ENCODE data around the gene RAPGEF4. TPM values are rescaled to one million over a fixed set of nuclear protein-coding genes. Genes with fewer than 3 reads are reported as not detected.

The RAPGEF4 gene
- total and polyA plus RNA-seq, 2 of the 8 experiments (the other 6 are each of a cell fraction or from before 2014, with no cell fraction given) = 1.2 to 2.6 TPM

DNA sequence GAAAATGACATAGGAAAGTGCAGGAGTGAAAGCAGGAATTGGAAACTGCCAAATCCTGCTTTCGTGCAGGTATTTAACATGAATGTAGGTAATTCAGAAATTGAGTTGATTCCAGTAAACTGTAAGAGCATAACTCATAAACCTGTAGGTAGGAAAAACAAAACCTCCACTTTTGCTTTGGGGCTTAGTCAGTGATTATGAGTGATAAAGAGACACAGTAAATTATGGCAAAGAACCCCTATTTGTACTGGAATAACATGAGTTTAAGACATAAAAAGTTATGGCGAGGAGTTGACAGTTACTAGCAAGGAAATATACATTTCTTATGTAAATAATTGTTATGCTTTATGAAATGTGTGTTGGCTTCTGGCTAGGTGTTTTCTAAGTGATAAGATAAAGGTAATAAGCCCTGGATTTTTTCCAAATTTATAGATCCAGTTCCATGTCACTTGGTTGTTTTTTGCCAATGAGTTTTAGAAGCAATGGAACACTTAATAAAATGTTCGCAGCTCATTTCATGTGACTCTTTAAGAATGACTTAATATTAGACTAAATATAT lies 357.3 kb downstream of the RAPGEF4 start:
- no peak overlapping the region for H2BK120ac ChIP-seq (replicated peaks; ENCODE audit: low read depth, low read length)
- H4K8ac ChIP-seq (ENCODE audit: extremely low read depth, insufficient read depth, low read length) = no peak overlapping the region
- H3K27me3 ChIP-seq (replicated peaks in 1 of 4; ENCODE audit: control insufficient read depth in 3 of 4, extremely low read depth in 1 of 4, insufficient read depth in 3 of 4, low read length in 3 of 4) = no peaks in the 10 kb centered on the region
- H2BK15ac ChIP-seq (ENCODE audit: low read length) = no peak overlapping the region
- H3K79me1 ChIP-seq (ENCODE audit: low read depth, low read length) = no peaks in the 10 kb centered on the region
- H3K27ac ChIP-seq (ENCODE audit: low read depth, low read length) = no peak overlapping the region
- no peak overlapping the region for H3K18ac ChIP-seq (ENCODE audit: extremely low read depth, low read length)
- no peak overlapping the region for H3K9ac ChIP-seq (replicated peaks in 1 of 4; ENCODE audit: extremely low read depth in 1 of 4, low read depth in 3 of 4, low read length in 3 of 4)
- H3K23ac ChIP-seq (ENCODE audit: insufficient read length) = no peak overlapping the region
- H4K20me1 ChIP-seq (replicated peaks in 1 of 2; ENCODE audit: control insufficient read depth in 1 of 2, insufficient read depth in 2 of 2, low read length in 2 of 2) = no peaks in the 10 kb centered on the region
- H2AK5ac ChIP-seq (ENCODE audit: low read depth, low read length) = no peak overlapping the region
- no peak overlapping the region for H3K14ac ChIP-seq (ENCODE audit: insufficient read length)
- POLR2A ChIA-PET (ENCODE audit: partially characterized antibody) = no interaction called here
- H3K4me3 ChIP-seq (ENCODE audit: extremely low read depth in 1 of 4, insufficient read depth in 2 of 4, low read depth in 3 of 4, low read length in 4 of 4) = no peak overlapping the region
- no peak overlapping the region for H2BK12ac ChIP-seq (ENCODE audit: low read depth, low read length)
- H3K23me2 ChIP-seq (ENCODE audit: low read depth, low read length) = no peaks in the 10 kb centered on the region
- no peak overlapping the region for H2BK5ac ChIP-seq (ENCODE audit: low read depth, low read length)
- H3K9me3 ChIP-seq (ENCODE audit: insufficient read depth in 2 of 2, low read depth in 1 of 2, low read length in 1 of 2) = no peaks in the 10 kb centered on the region
- H4K5ac ChIP-seq (ENCODE audit: insufficient read length, low read depth, low read length) = no peak overlapping the region
- H3K4me1 ChIP-seq (replicated peaks in 1 of 4; ENCODE audit: control insufficient read depth in 3 of 4, insufficient read depth in 4 of 4, low read length in 3 of 4) = no peaks in the 10 kb centered on the region
- 90% methylated on average over 3 of the region's 3 CpGs; no CpG with 5 or more reads in 1 of the 2 experiments for WGBS, 2 experiments (ENCODE audit: extremely low coverage in 1 of 2, insufficient coverage in 1 of 2, insufficient read length in 1 of 2, insufficient replicate concordance in 2 of 2, low coverage in 1 of 2, low lambda C conversion rate in 2 of 2, missing lambda C conversion rate in 1 of 2)
- FAIRE-seq (no peak), DNase-seq (ENCODE audit: low read depth in 1 of 2, low spot score in 2 of 2) (no peak)
- H2AFZ ChIP-seq (ENCODE audit: low read length) = no peak overlapping the region
- no peaks in the 10 kb centered on the region for H3K36me3 ChIP-seq (ENCODE audit: control insufficient read depth in 2 of 4, insufficient read depth in 4 of 4, low read length in 3 of 4)
- no peak overlapping the region for H2BK20ac ChIP-seq (ENCODE audit: low read length)
- no peak overlapping the region for H4K91ac ChIP-seq (replicated peaks; ENCODE audit: insufficient read length, low read length)
- CTCF ChIA-PET (ENCODE audit: partially characterized antibody) = interaction anchor here (1.1 to 3.0 kb wide), 6 partner anchors 8 to 117 kb away, joined by 3 to 40 read pairs (median 8); no protein-coding TSS in a partner anchor
- H3K56ac ChIP-seq (replicated peaks; ENCODE audit: insufficient read length, low read depth, low read length) = no peak overlapping the region
- H3K79me2 ChIP-seq (ENCODE audit: control insufficient read depth in 1 of 2, insufficient read depth in 2 of 2, low read length in 2 of 2) = no peaks in the 10 kb centered on the region
- H3K4ac ChIP-seq (replicated peaks; ENCODE audit: insufficient read length, low read depth, low read length) = no peak overlapping the region
- H3K4me2 ChIP-seq (ENCODE audit: insufficient read depth in 1 of 2, low read depth in 2 of 2, low read length in 2 of 2) = no peak overlapping the region
- TF ChIP-seq YY1 (IDR thresholded peaks at IDR 0.05; ENCODE audit: low read depth, low read length) (no peak), EZH2 (IDR thresholded peaks at IDR 0.05; ENCODE audit: low read depth, low read length, severe bottlenecking) (no peak), NANOG (IDR thresholded peaks at IDR 0.05; ENCODE audit: insufficient read depth, low read depth, low read length, poor library complexity, severe bottlenecking) (no peak), SUZ12 (IDR thresholded peaks at IDR 0.05; ENCODE audit: low read length) (no peak)
- TF ChIP-seq, protein P1, sequence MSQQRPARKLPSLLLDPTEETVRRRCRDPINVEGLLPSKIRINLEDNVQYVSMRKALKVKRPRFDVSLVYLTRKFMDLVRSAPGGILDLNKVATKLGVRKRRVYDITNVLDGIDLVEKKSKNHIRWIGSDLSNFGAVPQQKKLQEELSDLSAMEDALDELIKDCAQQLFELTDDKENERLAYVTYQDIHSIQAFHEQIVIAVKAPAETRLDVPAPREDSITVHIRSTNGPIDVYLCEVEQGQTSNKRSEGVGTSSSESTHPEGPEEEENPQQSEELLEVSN (IDR thresholded peaks at IDR 0.05) = no peak

Measured in H1 (cell line).